Jurkat, Clone E6-1 (cell line): Measurements from ENCODE around the gene SLC7A6OS.

Source experiments
- DNase-seq: peaks from one replicate; pipeline ENCODE4 v3.0.0-alpha.2; 2011; ENCODE audit warnings: low read depth, low spot score
- H3K4me3 ChIP-seq: 2 replicates; pipeline ENCODE4 v1.5.1; 2011; ENCODE audit warnings: mild to moderate bottlenecking, low read length, control low read depth, moderate library complexity

Gene SLC7A6OS

DNA sequence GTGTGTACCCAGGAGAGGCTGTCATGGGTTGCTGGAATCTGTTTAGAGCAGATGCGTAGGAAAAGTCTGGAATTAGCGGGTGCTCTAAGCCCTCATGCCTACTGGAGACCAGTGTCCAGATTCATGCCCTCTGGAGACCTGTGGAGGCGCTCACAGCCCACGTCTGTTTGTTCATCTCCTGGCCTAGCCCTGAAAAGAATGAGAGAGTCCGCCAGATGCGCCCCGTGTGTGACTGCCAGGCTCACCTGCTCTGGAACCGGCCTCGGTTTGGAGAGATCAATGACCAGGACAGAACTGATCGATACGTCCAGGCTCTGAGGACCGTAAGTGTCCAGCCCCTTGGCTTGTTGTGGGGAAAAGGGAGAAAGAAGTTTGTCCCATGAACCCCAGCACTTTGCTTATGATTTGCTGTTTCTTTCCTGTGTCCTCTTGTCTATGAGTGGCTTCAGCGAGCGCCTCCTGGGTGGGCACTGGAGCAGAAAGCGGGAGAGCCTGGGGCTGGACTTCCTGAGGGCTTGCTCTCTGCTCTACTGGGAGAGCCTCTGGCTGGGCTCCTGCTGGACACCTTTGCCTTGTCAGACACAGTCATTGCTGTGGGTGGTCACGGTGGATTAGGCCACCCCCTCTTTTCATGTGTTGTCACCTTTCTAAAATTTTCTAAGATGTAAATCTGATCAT is 35.4 kb upstream of the SLC7A6OS start:
- no peak overlapping the region for H3K4me3 ChIP-seq
- DNase-seq = no peak

GRCh38 chr16:68345351-68345810 is 34.6 kb upstream of the SLC7A6OS start:
- no peak overlapping the region for H3K4me3 ChIP-seq
- peak; percentile 75 for DNase-seq

GRCh38 chr16:68344252-68344651 is 33.5 kb upstream of the SLC7A6OS start:
- no peak overlapping the region for H3K4me3 ChIP-seq
- no peak for DNase-seq

DNA sequence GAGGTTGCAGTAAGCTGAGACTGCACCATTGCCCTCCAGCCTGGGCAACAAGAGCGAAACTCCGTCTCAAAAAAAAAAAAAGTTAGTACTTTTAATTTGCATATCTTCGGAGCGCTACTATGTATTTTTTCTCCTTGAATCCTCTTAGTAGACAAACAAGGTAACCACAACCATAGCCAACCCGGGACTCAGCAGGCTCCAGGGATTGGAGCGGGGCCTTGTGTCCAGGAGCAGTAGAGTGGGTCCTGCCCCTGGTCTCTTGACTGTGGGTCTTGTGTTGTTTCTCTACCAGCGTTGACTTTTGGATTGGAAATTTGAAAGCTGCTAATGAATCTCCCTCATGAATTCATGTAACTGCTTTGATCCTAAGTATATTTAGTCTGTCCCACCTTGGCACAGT is 32.4 kb upstream of the SLC7A6OS start:
- no peak for DNase-seq
- no peak overlapping the region for H3K4me3 ChIP-seq

DNA sequence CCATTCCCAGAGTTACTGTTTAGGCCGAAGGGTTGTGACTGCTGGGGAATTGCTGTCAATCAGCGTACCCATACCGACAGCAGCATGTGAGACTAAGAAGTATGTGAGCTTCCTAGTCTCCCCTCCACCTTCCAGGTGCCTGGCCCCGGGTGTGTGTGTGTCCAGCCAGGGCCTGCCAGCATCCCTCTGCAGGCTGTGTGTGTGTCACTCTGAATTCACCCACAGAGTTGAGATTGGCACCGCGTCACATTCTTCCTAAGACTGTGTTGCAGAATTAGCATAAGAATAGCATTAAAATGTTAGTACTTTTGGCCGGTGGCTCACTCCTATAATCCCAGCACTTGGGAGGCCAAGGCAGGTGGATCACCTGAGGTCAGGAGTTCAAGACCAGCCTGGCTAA is 31.9 kb upstream of the SLC7A6OS start:
- no peak for DNase-seq
- H3K4me3 ChIP-seq = no peak overlapping the region

- DNase-seq = no peak
- H3K4me3 ChIP-seq = no peak overlapping the region
Measured at GRCh38 chr16:68339214-68339613, 28.5 kb upstream of the SLC7A6OS start.

GRCh38 chr16:68338326-68339119 is 27.8 kb upstream of the SLC7A6OS start:
- H3K4me3 ChIP-seq = no peak overlapping the region
- no peak for DNase-seq

- no peak overlapping the region for H3K4me3 ChIP-seq
- DNase-seq = no peak
Measured at GRCh38 chr16:68335175-68335574, 24.4 kb upstream of the SLC7A6OS start.

DNA sequence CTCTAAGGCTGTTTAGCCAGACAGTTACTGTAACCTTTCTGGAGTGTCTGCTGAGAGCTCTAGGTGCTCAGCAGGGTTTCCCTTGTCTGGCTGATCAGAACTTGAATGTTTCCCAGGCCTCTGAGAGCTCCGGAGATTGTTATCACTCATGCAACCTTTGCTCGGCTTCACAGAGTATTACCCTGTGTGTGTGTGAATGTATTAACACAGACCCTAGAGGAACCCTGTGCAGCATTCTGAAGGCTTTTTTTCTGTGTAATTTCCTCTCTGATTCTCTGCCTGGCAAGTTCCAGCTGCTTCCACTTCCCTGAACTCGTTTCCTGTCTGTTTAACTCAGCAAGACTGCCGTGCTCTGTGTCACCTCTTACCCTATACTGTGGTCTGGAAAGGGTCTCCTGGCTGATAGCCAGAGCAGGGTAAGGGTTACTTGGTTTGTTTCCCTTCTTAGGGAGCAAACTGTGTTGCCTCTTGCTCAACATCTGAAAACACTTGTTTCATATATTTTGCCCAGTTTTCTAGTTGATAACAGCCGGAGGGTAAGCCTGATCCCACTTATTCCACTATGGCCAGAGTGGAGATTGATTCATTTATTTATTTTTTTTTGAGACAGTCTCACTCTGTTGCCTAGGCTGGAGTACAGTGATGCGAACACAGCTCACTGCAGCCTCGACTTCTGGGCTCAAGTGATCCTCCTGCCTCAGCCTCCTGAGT is 21.8 kb upstream of the SLC7A6OS start:
- H3K4me3 ChIP-seq = peak overlapping the region; percentile 1
- peak; percentile 94 for DNase-seq

DNA sequence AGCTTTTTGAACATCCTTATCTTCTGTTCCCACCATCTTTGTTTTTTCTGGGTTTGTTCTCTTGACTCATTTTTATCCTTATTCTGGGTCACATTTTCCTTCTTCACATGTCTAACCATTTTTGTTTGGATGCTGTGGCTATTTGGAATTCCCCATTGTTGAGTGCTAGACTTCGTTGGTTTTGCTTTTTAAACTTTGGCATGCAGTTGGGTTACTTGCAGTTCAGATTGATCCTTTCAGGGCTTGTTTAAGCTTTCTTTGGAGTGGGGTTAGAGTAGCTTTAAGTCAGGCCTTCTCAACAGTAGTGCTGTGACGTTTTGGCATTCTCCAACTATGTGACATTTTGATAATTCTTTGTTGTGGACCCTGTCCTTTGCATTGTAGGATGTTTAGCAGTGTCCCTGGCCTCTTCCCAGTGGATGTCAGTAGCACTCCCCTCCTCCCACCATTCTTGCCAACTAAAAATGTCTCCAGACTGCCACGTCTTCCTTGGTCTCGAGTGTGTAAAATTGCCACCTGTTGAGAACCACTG is 21.2 kb upstream of the SLC7A6OS start:
- peak overlapping the region; percentile 1 for H3K4me3 ChIP-seq
- no peak for DNase-seq

GRCh38 chr16:68328860-68329390 is 18.2 kb upstream of the SLC7A6OS start:
- no peak for DNase-seq
- H3K4me3 ChIP-seq = no peak overlapping the region

GRCh38 chr16:68328151-68328859 is 17.6 kb upstream of the SLC7A6OS start:
- DNase-seq = peak; percentile 86
- no peak overlapping the region for H3K4me3 ChIP-seq

DNA sequence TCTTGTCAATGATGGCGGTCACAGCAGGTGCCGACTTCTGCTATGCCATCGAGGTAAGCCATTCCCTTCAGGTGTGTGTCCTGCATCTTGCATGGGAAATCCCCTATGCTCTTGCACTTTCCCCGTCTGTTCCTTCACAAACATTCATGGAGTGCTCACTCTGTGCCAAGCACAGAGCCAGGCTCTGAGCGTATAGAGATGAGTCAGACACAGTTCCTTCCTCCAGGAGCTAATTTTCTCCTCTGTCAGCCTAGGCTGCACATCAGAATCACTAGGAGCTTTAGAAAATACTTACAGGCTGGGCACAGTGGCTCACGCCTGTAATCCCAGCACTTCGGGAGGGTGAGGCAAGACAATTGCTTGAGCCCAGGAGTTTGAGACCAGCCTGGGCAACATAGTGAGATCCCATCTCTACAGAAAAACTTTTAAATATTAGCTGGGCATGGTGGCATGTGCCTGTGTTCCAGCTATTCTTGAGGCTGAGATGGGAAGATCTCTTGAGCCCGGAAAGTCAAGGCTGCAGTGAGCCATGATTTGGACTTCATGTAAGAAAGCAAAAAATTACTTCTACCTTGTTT is 14.1 kb upstream of the SLC7A6OS start:
- no peak for DNase-seq
- H3K4me3 ChIP-seq = no peak overlapping the region

DNA sequence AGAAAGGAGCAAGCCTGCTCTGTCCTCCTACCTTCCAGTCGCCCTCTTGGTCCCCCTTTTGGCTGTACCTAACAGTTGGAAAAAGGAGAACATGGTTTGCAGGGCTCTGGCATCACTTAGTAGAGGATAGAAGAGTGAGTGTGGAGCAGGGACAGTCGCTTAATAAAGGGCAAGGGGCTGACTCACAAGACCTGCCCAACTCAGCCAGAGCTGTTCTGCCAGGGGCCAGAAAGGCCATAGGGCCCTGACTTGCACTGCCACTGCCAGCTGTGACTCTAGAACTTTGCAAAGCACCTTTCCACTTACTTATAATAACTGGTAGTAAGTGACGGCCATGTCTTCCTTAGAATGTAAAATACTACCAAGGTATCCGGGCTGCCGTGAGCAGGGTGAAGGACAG is 13.6 kb upstream of the SLC7A6OS start:
- DNase-seq = no peak
- no peak overlapping the region for H3K4me3 ChIP-seq

DNA sequence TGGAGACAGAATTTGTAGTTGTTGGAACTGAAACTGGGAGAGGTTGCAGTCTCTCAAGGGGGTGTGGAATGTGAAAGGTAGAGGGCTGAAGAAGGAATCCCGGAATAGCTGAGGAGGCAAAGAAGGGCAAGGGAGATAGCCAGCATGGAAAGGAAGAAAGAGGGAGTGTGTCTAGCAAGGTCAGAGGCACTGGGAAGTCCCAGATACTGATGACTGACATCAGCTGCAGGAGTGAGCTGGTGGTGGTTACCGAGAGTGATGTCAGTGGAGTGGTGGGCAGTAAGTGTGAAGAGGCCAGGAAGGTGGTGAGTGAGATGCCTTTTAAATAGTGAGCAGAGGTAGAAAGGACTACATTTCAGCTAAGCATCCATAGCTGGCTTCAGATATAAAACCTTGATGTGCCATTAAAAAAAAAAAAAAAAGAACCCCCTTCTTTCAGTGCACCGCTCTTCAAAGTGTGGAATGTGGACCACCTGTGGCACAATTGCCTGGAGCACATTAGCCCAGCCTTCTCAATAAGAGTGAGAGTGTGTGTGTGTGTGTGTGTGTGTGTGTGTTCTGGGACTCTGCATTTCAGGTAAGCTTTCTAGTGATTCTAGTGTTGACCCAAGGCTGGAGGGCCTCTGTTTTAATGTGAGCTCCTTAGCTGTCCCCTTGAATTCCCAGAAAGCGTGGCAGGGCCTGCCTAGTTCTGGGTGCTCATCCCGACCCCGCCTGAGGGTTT is 8.6 kb upstream of the SLC7A6OS start:
- no peak overlapping the region for H3K4me3 ChIP-seq
- no peak for DNase-seq

DNA sequence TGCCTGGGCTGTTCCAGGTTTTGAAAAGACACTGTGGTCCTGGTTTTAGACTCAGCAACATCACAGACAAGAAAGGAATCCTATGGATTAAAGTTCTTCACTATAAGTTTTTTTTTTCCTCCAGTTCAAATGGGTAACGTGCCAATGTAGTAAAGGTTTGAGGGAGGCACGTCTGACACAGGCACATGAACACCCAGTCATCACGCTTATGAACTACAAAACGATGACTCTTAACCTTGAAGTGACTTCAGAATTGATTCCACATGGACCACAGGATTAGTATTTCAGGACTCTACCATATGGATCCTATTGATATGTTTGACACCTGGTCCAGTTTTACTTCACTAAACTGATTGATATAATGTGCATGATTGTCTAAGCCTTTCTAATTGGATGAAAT is 2.4 kb upstream of the SLC7A6OS start:
- H3K4me3 ChIP-seq = no peak overlapping the region

DNA sequence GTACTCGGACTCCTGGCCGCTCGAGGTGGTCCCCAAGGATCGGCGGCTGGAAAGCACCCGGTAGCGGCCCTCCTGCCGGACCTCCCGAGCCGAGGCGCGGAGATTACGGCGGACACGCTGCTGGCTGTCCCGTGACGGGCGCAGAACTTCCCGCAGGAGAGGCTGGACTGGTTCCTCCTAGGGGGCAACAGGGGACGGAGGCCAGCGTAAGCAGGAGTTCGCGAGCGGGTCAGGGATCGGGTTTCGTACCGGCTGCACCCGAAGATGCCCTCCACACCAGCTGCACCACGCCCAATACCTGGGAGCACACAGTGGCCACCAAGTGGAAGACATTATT is 341 bp downstream of the SLC7A6OS start:
- no peak for DNase-seq
- H3K4me3 ChIP-seq = peak overlapping the region; percentile 99

More for the DNA sequence above, 2.4 kb upstream of the SLC7A6OS start:
- DNase-seq = no peak

DNA sequence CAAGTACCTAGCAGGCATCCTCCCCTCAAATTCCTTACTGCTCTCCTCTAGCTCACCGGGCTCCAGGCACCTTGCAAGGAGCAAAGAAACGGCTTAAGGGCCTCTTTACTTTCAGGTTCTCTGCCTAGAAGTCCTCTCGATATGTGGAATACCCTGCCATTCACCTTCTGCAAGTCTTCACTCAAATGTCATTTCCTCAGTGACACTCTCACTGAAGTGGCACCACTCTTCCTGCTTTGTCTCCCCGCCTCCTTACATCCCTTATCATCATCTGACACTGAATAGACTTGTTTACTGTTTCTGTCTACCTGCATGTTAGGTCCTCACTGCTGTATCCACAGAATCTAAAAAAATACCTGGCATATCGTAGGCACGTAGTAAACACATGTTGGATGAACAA is 947 bp downstream of the SLC7A6OS start:
- peak; percentile 41 for DNase-seq
- H3K4me3 ChIP-seq = peak overlapping the region; percentile 99
